Measurements from ENCODE around the gene EEPD1.

- TF ChIP-seq EZH2phosphoT487 (IDR thresholded peaks at IDR 0.05; ENCODE audit: low read depth), result no peak
- TF ChIP-seq, protein P1, sequence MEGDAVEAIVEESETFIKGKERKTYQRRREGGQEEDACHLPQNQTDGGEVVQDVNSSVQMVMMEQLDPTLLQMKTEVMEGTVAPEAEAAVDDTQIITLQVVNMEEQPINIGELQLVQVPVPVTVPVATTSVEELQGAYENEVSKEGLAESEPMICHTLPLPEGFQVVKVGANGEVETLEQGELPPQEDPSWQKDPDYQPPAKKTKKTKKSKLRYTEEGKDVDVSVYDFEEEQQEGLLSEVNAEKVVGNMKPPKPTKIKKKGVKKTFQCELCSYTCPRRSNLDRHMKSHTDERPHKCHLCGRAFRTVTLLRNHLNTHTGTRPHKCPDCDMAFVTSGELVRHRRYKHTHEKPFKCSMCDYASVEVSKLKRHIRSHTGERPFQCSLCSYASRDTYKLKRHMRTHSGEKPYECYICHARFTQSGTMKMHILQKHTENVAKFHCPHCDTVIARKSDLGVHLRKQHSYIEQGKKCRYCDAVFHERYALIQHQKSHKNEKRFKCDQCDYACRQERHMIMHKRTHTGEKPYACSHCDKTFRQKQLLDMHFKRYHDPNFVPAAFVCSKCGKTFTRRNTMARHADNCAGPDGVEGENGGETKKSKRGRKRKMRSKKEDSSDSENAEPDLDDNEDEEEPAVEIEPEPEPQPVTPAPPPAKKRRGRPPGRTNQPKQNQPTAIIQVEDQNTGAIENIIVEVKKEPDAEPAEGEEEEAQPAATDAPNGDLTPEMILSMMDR (IDR thresholded peaks at IDR 0.05; ENCODE audit: low read depth, low read length), result no peak
These were observed 96.0 kb downstream of the EEPD1 start for GRCh38 chr7:36249091-36249490.

Data from OCI-LY3 (cell line).